GM10266 (cell line): ENCODE measurements around the gene SNAPC2.
"Not testable (repeated sequence)": the region's sequence is repeated elsewhere in the genome, so short reads cannot be mapped to it uniquely, and the experiment has no call there.

Source experiments
- DNase-seq: peaks from one replicate; pipeline ENCODE4 v3.0.0; 2012; ENCODE audit errors: extremely low spot score
- TF ChIP-seq, protein P1 (sequence below): IDR thresholded peaks from 2 replicates; pipeline ENCODE4 v1.5.1; 2012; ENCODE audit warnings: mild to moderate bottlenecking, low read depth; ENCODE audit not compliant: control insufficient read depth, insufficient read depth; ENCODE audit errors: missing control alignments

SNAPC2 gene

DNA sequence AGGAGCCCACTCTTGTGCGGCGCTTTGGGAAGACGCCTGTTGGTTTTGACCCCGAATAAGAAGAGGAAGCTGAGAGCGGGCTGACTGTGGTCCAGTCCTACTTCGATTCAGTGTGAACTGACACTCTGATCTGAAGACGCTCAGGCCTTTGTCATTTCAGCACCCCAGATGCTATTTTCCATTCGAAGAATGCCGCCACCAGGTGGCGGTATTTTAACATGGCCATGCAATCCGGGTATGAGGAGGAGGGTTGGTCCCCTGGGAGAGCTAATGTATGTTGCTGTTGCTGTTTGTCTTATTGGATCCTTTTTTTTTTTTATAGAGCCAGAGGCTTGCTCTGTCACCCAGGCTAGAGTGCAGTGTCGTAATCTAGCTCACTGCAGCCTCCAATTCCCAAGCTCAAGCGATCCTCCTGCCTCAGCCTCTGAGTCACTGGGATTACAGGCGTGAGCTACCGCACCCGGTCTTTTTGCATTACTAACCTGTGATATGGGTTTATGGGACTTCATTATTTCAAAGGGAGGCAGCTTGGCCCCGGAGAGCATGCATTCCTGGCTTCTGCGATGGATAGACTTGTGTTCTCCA, 24.1 kb downstream of the SNAPC2 start:
- peak; percentile 87 for DNase-seq
- TF ChIP-seq, protein P1, sequence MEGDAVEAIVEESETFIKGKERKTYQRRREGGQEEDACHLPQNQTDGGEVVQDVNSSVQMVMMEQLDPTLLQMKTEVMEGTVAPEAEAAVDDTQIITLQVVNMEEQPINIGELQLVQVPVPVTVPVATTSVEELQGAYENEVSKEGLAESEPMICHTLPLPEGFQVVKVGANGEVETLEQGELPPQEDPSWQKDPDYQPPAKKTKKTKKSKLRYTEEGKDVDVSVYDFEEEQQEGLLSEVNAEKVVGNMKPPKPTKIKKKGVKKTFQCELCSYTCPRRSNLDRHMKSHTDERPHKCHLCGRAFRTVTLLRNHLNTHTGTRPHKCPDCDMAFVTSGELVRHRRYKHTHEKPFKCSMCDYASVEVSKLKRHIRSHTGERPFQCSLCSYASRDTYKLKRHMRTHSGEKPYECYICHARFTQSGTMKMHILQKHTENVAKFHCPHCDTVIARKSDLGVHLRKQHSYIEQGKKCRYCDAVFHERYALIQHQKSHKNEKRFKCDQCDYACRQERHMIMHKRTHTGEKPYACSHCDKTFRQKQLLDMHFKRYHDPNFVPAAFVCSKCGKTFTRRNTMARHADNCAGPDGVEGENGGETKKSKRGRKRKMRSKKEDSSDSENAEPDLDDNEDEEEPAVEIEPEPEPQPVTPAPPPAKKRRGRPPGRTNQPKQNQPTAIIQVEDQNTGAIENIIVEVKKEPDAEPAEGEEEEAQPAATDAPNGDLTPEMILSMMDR, result peak; percentile 86

DNA sequence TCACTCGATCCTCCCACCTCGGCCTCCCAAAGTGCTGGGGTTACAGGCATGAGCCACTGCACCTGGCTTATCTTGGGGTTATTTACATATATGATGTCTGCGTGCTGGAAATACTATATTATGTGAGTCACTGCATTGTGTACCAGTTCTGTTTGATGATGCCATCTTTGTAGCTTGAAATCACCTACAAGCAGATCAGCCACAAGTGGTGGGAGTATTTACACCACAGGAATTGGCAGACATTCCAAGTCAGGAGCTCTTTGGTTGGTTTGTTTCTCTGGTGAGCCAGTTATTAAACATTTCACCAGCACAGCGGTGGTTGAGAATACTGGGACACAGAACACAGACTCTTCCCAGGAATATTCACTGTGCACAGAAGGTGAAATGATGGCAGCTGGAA, 27.8 kb downstream of the SNAPC2 start:
- TF ChIP-seq, protein P1, result no peak
- no peak for DNase-seq

DNA sequence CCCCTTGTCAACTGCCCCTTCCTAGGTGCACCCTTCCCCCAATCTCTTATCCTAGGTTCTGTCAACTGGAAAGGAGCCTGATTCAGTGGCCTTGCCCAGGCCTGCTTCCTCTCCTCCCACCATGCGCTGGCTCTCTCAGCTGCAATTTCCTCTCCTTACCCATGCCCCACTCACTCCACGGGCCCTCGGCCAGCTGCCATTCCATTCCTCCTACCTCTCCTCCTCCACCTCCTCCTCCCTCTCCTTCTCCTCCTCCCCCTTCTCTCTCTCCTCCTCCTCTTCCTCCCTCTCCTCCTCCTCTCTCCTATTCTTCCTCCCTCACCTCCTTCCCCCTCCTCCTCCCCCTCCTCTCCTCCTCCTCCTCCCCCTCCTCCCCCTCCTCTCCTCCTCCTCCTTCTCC, 32.9 kb downstream of the SNAPC2 start:
- DNase-seq, result no peak
- TF ChIP-seq, protein P1, result no peak

DNA sequence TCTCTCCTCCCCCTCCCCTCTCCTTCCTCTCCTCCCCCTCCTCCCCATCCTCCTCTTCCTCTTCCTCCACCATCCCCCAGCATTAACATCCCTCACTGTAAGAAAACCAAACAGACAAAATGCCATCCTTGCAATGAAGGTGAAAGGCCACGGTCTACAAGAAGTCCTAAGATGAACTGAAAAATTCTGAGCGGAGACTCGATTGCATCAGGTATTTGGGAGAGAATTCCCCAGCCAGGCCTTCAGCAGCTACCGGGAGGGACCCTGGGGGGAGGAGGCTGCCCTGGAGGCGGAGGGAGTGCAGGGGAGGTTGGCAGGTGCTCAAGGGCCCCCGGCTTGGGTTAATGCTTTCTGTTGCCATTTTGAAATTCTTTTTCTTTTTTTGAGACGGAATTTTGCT, 33.4 kb downstream of the SNAPC2 start:
- TF ChIP-seq, protein P1, result no peak
- no peak for DNase-seq

DNA sequence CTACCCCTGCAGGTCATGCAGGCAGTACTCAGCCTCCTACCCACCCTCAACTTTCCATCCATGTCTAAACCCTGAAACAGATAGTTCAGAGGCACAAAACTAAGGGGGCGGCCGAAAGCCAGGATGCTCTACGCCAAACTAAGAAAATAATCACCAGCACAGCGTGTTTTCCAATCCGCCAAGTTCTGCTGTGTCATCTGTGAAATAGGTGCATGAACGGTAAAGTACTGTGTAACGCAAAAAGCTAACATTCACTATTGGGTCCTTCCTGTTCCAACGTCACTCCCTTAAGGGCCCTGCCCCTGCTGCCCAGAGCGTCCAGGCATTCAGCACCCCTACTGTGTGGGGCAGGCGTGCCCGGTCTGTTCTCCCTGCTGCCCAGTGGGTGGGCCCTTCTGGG, 35.6 kb downstream of the SNAPC2 start:
- no peak for DNase-seq
- TF ChIP-seq, protein P1, result no peak

DNA sequence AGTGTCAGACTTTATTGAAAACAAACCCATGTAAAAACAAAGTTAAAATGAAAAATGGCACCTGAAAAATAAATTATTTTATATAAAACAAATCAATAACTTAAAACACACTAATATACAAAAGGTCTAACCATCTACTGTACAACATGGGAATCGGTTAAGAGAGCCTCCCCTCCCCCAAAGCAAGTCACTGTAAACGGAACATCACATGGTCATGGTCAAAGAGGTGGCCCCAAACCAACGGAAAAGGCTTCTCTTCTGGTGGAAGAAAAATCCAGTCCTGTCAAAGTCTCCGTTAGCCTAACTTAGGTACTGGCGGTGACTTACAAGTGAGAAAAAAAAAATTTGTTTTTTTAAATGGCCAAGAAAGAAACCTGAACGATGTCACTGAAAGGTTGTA, 39.1 kb downstream of the SNAPC2 start:
- TF ChIP-seq, protein P1, result no peak
- no peak for DNase-seq

DNA sequence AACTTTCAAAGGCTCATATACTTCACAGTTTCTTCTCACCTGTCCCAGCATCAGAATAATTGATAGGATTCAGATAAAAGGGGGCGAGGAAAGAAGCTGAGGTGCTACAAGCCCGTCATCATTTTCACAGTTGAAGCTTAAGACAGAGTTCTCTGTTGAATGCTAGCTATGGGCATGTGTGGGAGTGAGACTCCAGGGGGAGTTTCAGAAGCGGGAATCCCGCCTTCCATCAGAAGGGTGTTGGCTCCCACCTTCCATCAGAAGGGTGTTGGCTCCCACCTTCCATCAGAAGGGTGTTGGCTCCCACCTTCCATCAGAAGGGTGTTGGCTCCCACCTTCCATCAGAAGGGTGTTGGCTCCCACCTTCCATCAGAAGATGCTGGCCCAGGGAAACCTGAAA, 40.9 kb downstream of the SNAPC2 start:
- DNase-seq, result not testable (repeated sequence)
